ENCODE measurements around the gene DNAL4. TPM values are rescaled to one million over a fixed set of nuclear protein-coding genes. Genes with fewer than 3 reads are reported as not detected.

Gene DNAL4
- total and polyA plus RNA-seq, 10 of the 15 experiments (the other 5 are each of a cell fraction or from before 2014, with no cell fraction given) = 0.35 to 8.5 (median 6.3) TPM; not detected in 1

- TF ChIP-seq CTCF (IDR thresholded peaks at IDR 0.05 in 2 of 3, conservative IDR thresholded peaks at IDR 0.05 in 1 of 3; ENCODE audit: control insufficient read depth in 2 of 3, extremely low read depth in 1 of 3, insufficient read depth in 1 of 3, low read depth in 3 of 3, low read length in 3 of 3) (no peak), ZNF207 (IDR thresholded peaks at IDR 0.05; ENCODE audit: borderline replicate concordance) (no peak), ZNF384 (IDR thresholded peaks at IDR 0.05; ENCODE audit: borderline replicate concordance, low read depth, low read length) (no peak), NR2C2 (IDR thresholded peaks at IDR 0.05; ENCODE audit: borderline replicate concordance, control insufficient read depth, insufficient read length, low read depth) (no peak), SMARCA5 (IDR thresholded peaks at IDR 0.05) (no peak), MTA3 (IDR thresholded peaks at IDR 0.05; ENCODE audit: borderline replicate concordance, low read length) (no peak), MEF2B (IDR thresholded peaks at IDR 0.05; ENCODE audit: partially characterized antibody, poor library complexity, severe bottlenecking) (no peak), PBX3 (IDR thresholded peaks at IDR 0.05; ENCODE audit: insufficient replicate concordance, low read depth, low read length) (no peak), TBL1XR1 (IDR thresholded peaks at IDR 0.05; ENCODE audit: low read depth, low read length) (no peak), EED (IDR thresholded peaks at IDR 0.05; ENCODE audit: low read depth) (no peak), EGR1 (IDR thresholded peaks at IDR 0.05; ENCODE audit: borderline replicate concordance in 1 of 2, low read depth in 2 of 2, low read length in 2 of 2) (peak in 1 of 2 experiments; percentile 3; a peak in 1 of 3 replicates), SIN3A (IDR thresholded peaks at IDR 0.05; ENCODE audit: low read depth, low read length) (no peak), ASH2L (IDR thresholded peaks at IDR 0.05; ENCODE audit: borderline replicate concordance, low read depth) (no peak), POLR2AphosphoS5 (IDR thresholded peaks at IDR 0.05; ENCODE audit: low read length) (no peak), YY1 (IDR thresholded peaks at IDR 0.05; ENCODE audit: low read depth, low read length) (no peak)
These were observed 39.2 kb downstream of the DNAL4 start (continued) for GRCh38 chr22:38754751-38755154.
